Thyroid gland (tissue), 4 donors: ENCODE data around the gene DUOX1. TPM values are rescaled to one million over a fixed set of nuclear protein-coding genes. Genes with fewer than 3 reads are reported as not detected.
A peak's percentile ranks its signal among the peaks of the same experiment; 100 is the strongest.

ENCODE experiments used
- DNase-seq, 2 donors: peaks; one replicate each; pipeline ENCODE4 v3.0.0-alpha.2; 2019
- H3K27ac ChIP-seq, 3 donors: fragments of 200-600 bp; sonication (generic); 1 replicate in 2 of 3; 2 replicates in 1 of 3; pipeline ENCODE4 v1.5.1; 2016 to 2019; ENCODE audit warnings: mild to moderate bottlenecking in 1 of 3, moderate library complexity in 1 of 3
- H3K27me3 ChIP-seq: fragments of 200-600 bp; sonication (generic); one replicate; pipeline ENCODE4 v1.5.1; 2019
- H3K36me3 ChIP-seq, 2 donors: fragments of 200-600 bp; sonication (generic); one replicate each; pipeline ENCODE4 v1.5.1; 2016 to 2019
- H3K4me1 ChIP-seq, 2 donors: fragments of 200-600 bp; sonication (generic); one replicate each; pipeline ENCODE4 v1.5.1; 2017 to 2019
- H3K4me3 ChIP-seq, 3 donors: fragments of 200-600 bp; sonication (generic); replicated peaks in 1 of 3; 1 replicate in 2 of 3; 2 replicates in 1 of 3; pipeline ENCODE4 v1.5.1; 2016; ENCODE audit warnings: mild to moderate bottlenecking in 1 of 3
- H3K9me3 ChIP-seq: fragments of 200-600 bp; sonication (generic); one replicate; pipeline ENCODE4 v1.5.1; 2017
- POLR2A ChIP-seq, 2 donors: fragments of 450-650 bp; IDR thresholded peaks; one replicate each; pipeline ENCODE4 v1.6.1; 2017; ENCODE audit warnings: antibody characterized with exemption in 2 of 2, mild to moderate bottlenecking in 2 of 2, moderate library complexity in 1 of 2
- WGBS, 2 donors: methylation state at CpG; one replicate each; pipeline ENCODE4 v1.1.5; 2017; 5-methylcytosine and 5-hydroxymethylcytosine counted together
- intact Hi-C: fragments of 100-400 bp; cut with DNase I; formaldehyde crosslinking; loops from one replicate; pipeline ENCODE4 v1.15.1; 2023
- total RNA-seq, 4 donors: library from RNA; depleted of rRNA; stranded (reverse); fragments of >200 nt; gene quantifications; one replicate each; pipeline ENCODE4 v1.2.3, GENCODE V29; 2016
- TF ChIP-seq, protein P1 (sequence below), 6 experiments: fragments of 200-600 bp in 3 of 6; fragments of 450-650 bp in 3 of 6; sonication (generic) in 3 of 6; IDR thresholded peaks; one replicate each; pipeline ENCODE4 v1.5.1; 2016 to 2019; ENCODE audit warnings: antibody characterized with exemption in 6 of 6, mild to moderate bottlenecking in 2 of 6, inconsistent platforms in 1 of 6, moderate library complexity in 1 of 6

Gene DUOX1
- total RNA-seq, 4 donors from 2014 or later: 132 to 313 (median 234) TPM

DNA sequence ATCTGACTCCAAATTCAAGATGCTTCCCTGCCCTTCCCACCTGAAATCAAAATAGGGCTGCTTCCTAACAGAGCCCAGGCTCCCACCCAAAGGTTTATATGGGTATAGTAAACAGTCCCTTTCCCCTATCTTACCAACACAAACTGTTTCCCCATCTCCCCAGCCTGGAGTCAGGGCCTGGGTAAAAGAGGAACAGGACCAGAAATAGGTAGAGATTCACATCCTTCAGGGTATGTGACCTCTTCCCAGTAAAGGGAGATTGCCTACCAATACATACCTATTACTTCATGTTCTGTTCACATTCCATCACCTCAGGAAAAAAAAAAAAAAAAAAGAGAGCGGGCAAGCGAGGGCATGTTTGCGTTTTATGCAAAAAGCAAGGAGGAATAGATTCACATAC lies 67.7 kb downstream of the DUOX1 start:
- peaks cover 0 to 15% of the 10 kb centered on the region in 2 donors for H3K4me1 ChIP-seq
- no peak overlapping the region for H3K4me3 ChIP-seq
- no peaks in the 10 kb centered on the region for H3K36me3 ChIP-seq
- 87 to 92% methylated on average over 3 of the region's 3 CpGs for WGBS, 2 donors
- DNase-seq: no peak
- TF ChIP-seq, protein P1, sequence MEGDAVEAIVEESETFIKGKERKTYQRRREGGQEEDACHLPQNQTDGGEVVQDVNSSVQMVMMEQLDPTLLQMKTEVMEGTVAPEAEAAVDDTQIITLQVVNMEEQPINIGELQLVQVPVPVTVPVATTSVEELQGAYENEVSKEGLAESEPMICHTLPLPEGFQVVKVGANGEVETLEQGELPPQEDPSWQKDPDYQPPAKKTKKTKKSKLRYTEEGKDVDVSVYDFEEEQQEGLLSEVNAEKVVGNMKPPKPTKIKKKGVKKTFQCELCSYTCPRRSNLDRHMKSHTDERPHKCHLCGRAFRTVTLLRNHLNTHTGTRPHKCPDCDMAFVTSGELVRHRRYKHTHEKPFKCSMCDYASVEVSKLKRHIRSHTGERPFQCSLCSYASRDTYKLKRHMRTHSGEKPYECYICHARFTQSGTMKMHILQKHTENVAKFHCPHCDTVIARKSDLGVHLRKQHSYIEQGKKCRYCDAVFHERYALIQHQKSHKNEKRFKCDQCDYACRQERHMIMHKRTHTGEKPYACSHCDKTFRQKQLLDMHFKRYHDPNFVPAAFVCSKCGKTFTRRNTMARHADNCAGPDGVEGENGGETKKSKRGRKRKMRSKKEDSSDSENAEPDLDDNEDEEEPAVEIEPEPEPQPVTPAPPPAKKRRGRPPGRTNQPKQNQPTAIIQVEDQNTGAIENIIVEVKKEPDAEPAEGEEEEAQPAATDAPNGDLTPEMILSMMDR (IDR thresholded peaks at IDR 0.05): no peak
- no peak for TF ChIP-seq POLR2A (IDR thresholded peaks at IDR 0.05)
- intact Hi-C loops: no loop called here
- H3K9me3 ChIP-seq: no peaks in the 10 kb centered on the region
- no peaks in the 10 kb centered on the region for H3K27me3 ChIP-seq
- no peak overlapping the region for H3K27ac ChIP-seq

- H3K4me3 ChIP-seq: peak overlapping the region; percentile 5 to 56 (median 55)
- TF ChIP-seq, protein P1 (IDR thresholded peaks at IDR 0.05): peak; percentile 14 to 72 (median 67)
- TF ChIP-seq POLR2A (IDR thresholded peaks at IDR 0.05): peak in 1 of 2 donors; percentile 91
- DNase-seq: peak; percentile 95
- peaks cover 10 to 24% of the 10 kb centered on the region in 2 donors for H3K4me1 ChIP-seq
- no peaks in the 10 kb centered on the region for H3K9me3 ChIP-seq
- no peaks in the 10 kb centered on the region for H3K36me3 ChIP-seq
- WGBS, 2 donors: 0 to 1% methylated on average over 34 to 41 of the region's 42 CpGs
- intact Hi-C loops: no loop called here
- H3K27ac ChIP-seq: peak overlapping the region; percentile 96 to 98 (median 97)
- no peaks in the 10 kb centered on the region for H3K27me3 ChIP-seq
Observed at GRCh38 chr15:45198337-45199135, 68.7 kb downstream of the DUOX1 start.

DNA sequence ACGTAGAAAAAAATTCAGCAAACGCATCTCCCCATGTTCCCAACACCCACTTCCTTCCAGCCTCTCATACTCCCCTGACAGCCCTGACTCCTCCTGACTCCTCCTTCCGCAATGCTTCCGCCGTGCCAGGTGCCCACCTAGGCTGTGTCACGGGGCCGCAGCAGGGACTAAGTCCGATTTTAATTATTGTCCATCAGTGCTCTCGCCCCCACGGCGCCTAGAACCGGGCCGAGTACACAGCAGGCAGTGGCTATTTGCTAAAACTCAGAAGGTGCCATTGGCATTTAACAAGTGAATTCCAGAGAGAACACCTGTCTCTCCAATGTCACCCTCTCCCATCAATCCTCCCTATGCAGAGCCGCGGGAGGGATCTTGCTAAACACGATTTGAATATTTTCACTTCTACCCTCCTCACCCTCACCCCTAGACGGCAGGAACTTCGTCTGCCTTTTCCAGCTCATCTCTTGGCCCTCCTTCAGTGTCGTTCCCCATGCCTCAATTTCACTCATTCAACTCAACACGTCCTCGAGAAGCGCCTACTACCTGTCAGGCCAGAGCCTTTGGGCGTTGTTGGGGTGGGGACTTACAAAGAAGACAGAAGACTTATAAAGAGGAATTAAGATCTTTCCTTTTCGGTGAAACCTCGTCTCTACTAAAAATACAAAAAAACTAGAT lies 69.5 kb downstream of the DUOX1 start:
- 1 to 3% methylated on average over 25 of the region's 25 CpGs for WGBS, 2 donors
- intact Hi-C loops: no loop called here
- Histone ChIP-seq H3K9me3 (no peaks in the 10 kb centered on the region), H3K27ac (peak overlapping the region; percentile 96 to 98 (median 97)), H3K4me1 (peaks cover 13 to 30% of the 10 kb centered on the region in 2 donors), H3K36me3 (no peaks in the 10 kb centered on the region), H3K27me3 (no peaks in the 10 kb centered on the region), H3K4me3 (peak overlapping the region; percentile 5 to 56 (median 55))
- TF ChIP-seq, protein P1 (IDR thresholded peaks at IDR 0.05): peak in 1 of 6 experiments; percentile 2
- TF ChIP-seq POLR2A (IDR thresholded peaks at IDR 0.05): no peak
- peak; percentile 35 to 37 for DNase-seq

- intact Hi-C loops: no loop called here
- 1 to 2% methylated on average over 33 to 34 of the region's 34 CpGs for WGBS, 2 donors
Observed at GRCh38 chr15:45200001-45200798, 70.4 kb downstream of the DUOX1 start.

More at GRCh38 chr15:45200001-45200798, 70.4 kb downstream of the DUOX1 start:
- Histone ChIP-seq H3K4me3 (peak overlapping the region; percentile 4 to 55 (median 13)), H3K27ac (peak overlapping the region; percentile 96 to 98 (median 97)), H3K36me3 (no peaks in the 10 kb centered on the region), H3K4me1 (peaks cover 20 to 38% of the 10 kb centered on the region in 2 donors), H3K27me3 (no peaks in the 10 kb centered on the region), H3K9me3 (no peaks in the 10 kb centered on the region)
- TF ChIP-seq POLR2A (IDR thresholded peaks at IDR 0.05): peak; percentile 79 to 96
- TF ChIP-seq, protein P1 (IDR thresholded peaks at IDR 0.05): no peak
- DNase-seq: peak; percentile 96 to 97
